Bronchial epithelial cell (primary cell): ENCODE data around the gene MBP. TPM values are rescaled to one million over a fixed set of nuclear protein-coding genes. Genes with fewer than 3 reads are reported as not detected.
"Not testable (repeated sequence)": the region's sequence is repeated elsewhere in the genome, so short reads cannot be mapped to it uniquely, and the experiment has no call there.

Experiments
- DNase-seq: peaks from one replicate; pipeline ENCODE4 v3.0.0-alpha.2; 2010; ENCODE audit warnings: low read depth
- FAIRE-seq: peaks from 2 replicates; lab custom pipeline; 2011; peaks lifted over from hg19 to GRCh38; lab: Jason Lieb, UNC
- H3K27me3 ChIP-seq: 2 replicates; pipeline ENCODE4 v1.5.1; 2011; ENCODE audit warnings: low read length; ENCODE audit not compliant: control insufficient read depth, insufficient read depth
- H3K36me3 ChIP-seq: 2 replicates; pipeline ENCODE4 v1.5.1; 2011; ENCODE audit warnings: low read length; ENCODE audit not compliant: control insufficient read depth, insufficient read depth
- H3K4me3 ChIP-seq: 2 replicates; pipeline ENCODE4 v1.5.1; 2011; ENCODE audit warnings: mild to moderate bottlenecking, low read depth, low read length, control low read depth
- CTCF ChIP-seq: IDR thresholded peaks from 2 replicates; pipeline ENCODE4 v1.5.1; 2011; ENCODE audit warnings: mild to moderate bottlenecking, moderate library complexity, low read length, control low read depth, inconsistent platforms; ENCODE audit not compliant: insufficient read depth, severe bottlenecking
- total RNA-seq: library from RNA; depleted of rRNA; stranded (reverse); fragments of >200 nt; gene quantifications from 2 replicates; pipeline ENCODE4 v1.2.1, GENCODE V29; 2014

The MBP gene
- total RNA-seq, 1 donor from 2014 or later: 26.6 TPM

DNA sequence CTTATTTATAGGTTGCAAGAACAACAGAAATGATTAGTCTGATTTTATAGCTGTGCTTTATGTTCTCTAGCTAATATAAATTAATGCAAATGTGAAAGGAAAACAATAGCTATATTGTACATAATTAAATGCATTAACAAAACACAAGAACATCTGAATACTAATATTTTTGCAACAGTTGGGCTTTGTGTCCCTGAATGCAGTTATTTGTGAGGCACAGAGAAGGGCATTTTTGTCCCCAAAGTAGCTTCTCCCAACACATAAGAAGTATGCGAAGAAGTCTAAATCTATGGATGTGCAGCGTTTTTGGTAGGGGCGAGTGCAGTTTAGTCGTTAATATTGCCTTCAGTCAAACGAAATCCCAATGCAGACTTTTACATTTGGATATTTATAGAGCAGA, 110.0 kb downstream of the MBP start:
- no peak for TF ChIP-seq CTCF
- DNase-seq (no peak), FAIRE-seq (no peak)
- H3K36me3 ChIP-seq: peaks cover 3% of the 10 kb centered on the region
- no peaks in the 10 kb centered on the region for H3K27me3 ChIP-seq
- no peak overlapping the region for H3K4me3 ChIP-seq

GRCh38 chr18:77022116-77022515, 110.5 kb downstream of the MBP start:
- Histone ChIP-seq H3K27me3 (no peaks in the 10 kb centered on the region), H3K4me3 (no peak overlapping the region), H3K36me3 (peaks cover 5% of the 10 kb centered on the region)
- no peak for TF ChIP-seq CTCF
- DNase-seq: no peak
- no peak for FAIRE-seq

DNA sequence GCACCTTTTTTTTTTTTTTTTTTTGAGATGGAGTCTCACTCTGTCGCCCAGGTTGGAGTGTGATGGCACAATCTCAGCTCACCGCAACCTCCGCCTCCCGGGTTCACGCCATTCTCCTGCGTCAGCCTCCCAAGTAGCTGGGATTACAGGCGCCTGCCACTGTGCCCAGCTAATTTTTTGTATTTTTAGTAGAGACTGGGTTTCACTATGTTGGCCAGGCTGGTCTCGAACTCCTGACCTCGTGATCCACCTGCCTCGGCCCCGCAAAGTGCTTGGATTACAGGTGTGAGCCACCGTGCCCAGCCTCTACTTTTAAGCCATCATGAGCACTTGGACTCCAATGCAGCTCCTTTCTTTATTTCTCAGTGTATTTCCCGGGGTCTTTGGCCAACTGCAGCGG, 111.1 kb downstream of the MBP start:
- FAIRE-seq, H3K4me3 ChIP-seq, H3K27me3 ChIP-seq, DNase-seq: not testable (repeated sequence)
- H3K36me3 ChIP-seq: peaks cover 10% of the 10 kb centered on the region

DNA sequence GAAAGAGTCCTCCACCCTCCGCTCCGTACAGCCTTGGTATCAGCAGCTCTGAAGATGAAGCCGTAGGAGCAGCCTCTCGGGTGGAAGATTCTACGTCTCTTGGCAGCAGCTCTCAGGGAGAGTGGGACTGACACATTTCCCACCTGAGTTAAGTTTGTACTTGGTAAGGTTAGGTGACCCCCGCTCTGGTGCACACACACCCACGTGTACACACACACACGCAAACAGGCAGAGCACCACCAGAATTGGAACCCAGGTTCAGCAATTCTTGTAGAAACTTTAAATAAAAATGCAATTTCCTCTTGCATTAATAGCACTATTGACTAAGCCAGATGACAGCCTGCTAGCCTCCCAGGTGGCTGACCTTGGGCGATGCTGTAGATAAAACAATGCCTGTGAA, 111.5 kb downstream of the MBP start:
- DNase-seq: no peak
- no peak for TF ChIP-seq CTCF
- FAIRE-seq: no peak

GRCh38 chr18:77020561-77020960, 112.0 kb downstream of the MBP start:
- H3K27me3 ChIP-seq: no peaks in the 10 kb centered on the region

More for the DNA sequence above, 111.5 kb downstream of the MBP start:
- no peak overlapping the region for H3K4me3 ChIP-seq
- H3K36me3 ChIP-seq: peaks cover 13% of the 10 kb centered on the region
- no peaks in the 10 kb centered on the region for H3K27me3 ChIP-seq

GRCh38 chr18:77019641-77020040, 112.9 kb downstream of the MBP start:
- DNase-seq (no peak), FAIRE-seq (no peak)
- TF ChIP-seq CTCF: no peak
- H3K4me3 ChIP-seq: no peak overlapping the region
- H3K27me3 ChIP-seq: no peaks in the 10 kb centered on the region
- H3K36me3 ChIP-seq: peaks cover 13% of the 10 kb centered on the region

More at GRCh38 chr18:77020561-77020960, 112.0 kb downstream of the MBP start:
- FAIRE-seq (no peak), DNase-seq (no peak)
- TF ChIP-seq CTCF: no peak
- H3K4me3 ChIP-seq: no peak overlapping the region
- H3K36me3 ChIP-seq: peaks cover 13% of the 10 kb centered on the region

DNA sequence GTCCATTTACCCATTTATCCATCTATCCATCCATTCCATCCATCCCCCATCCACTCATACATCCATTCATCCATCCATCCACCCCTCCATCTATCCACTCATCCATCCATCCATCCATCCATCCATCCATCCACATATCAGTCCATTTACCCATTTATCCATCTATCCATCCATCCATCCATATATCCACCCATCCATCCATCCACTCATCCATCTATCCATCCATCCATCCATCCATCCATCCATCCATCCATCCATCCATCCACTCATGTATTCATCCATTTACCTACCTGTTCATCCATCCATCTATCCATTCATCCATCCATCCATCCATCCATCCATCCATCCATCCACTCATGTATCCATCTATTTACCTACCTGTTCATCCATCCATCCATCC, 113.9 kb downstream of the MBP start:
- H3K36me3 ChIP-seq: peaks cover 13% of the 10 kb centered on the region
- H3K27me3 ChIP-seq, H3K4me3 ChIP-seq, FAIRE-seq, DNase-seq: not testable (repeated sequence)
